Activated gamma-delta T cell treated with anti-CD3 and anti-CD28 coated beads, Interleukin-2, amount 50 U/mL, for 16 hours (primary cell): Measurements from ENCODE around the gene CPXM2.

ENCODE experiments used
- DNase-seq: peaks from one replicate; pipeline ENCODE4 v3.0.0-alpha.2; 2020; ENCODE audit warnings: low read depth

Gene CPXM2

GRCh38 chr10:123891144-123892071, at the start of gene CPXM2:
TSS of gene CPXM2 (minus strand) at chr10:123891807. CDS start at chr10:123891659, 148 bp downstream.
- no peak for DNase-seq

- no peak for DNase-seq
Observed at GRCh38 chr10:123939591-123939990, 48.0 kb upstream of the CPXM2 start.

- no peak for DNase-seq
Observed at GRCh38 chr10:123938890-123939289, 47.3 kb upstream of the CPXM2 start.

GRCh38 chr10:123936426-123936825, 44.8 kb upstream of the CPXM2 start:
- DNase-seq, result no peak

- DNase-seq, result no peak
Observed at GRCh38 chr10:123935680-123936079, 44.1 kb upstream of the CPXM2 start.

- no peak for DNase-seq
Observed at GRCh38 chr10:123934846-123935245, 43.2 kb upstream of the CPXM2 start.

- no peak for DNase-seq
Observed at GRCh38 chr10:123930340-123931001, 38.9 kb upstream of the CPXM2 start.

- no peak for DNase-seq
Observed at GRCh38 chr10:123929791-123930190, 38.2 kb upstream of the CPXM2 start.

GRCh38 chr10:123928427-123928826, 36.8 kb upstream of the CPXM2 start:
- no peak for DNase-seq

- no peak for DNase-seq
Observed at GRCh38 chr10:123926401-123927264, 35.0 kb upstream of the CPXM2 start.

GRCh38 chr10:123922126-123922525, 30.5 kb upstream of the CPXM2 start:
- no peak for DNase-seq

- no peak for DNase-seq
Observed at GRCh38 chr10:123916775-123917174, 25.2 kb upstream of the CPXM2 start.

- no peak for DNase-seq
Observed at GRCh38 chr10:123913688-123914268, 22.2 kb upstream of the CPXM2 start.

GRCh38 chr10:123912871-123913270, 21.3 kb upstream of the CPXM2 start:
- no peak for DNase-seq

- no peak for DNase-seq
Observed at GRCh38 chr10:123912466-123912865, 20.9 kb upstream of the CPXM2 start.

- no peak for DNase-seq
Observed at GRCh38 chr10:123911866-123912265, 20.3 kb upstream of the CPXM2 start.

GRCh38 chr10:123909866-123910265, 18.3 kb upstream of the CPXM2 start:
- DNase-seq, result no peak

GRCh38 chr10:123909426-123909825, 17.8 kb upstream of the CPXM2 start:
- DNase-seq, result no peak

- no peak for DNase-seq
Observed at GRCh38 chr10:123908379-123908778, 16.8 kb upstream of the CPXM2 start.

GRCh38 chr10:123906884-123907652, 15.5 kb upstream of the CPXM2 start:
- DNase-seq, result no peak

GRCh38 chr10:123906296-123906695, 14.7 kb upstream of the CPXM2 start:
- no peak for DNase-seq
